HG03558 (cell line): ENCODE measurements around the gene P2RY14.

Source experiments
- ATAC-seq: cut with Tn5 transposase; IDR thresholded peaks from one replicate; pipeline ENCODE4 v1.9.1; 2021; ENCODE audit warnings: moderate number of reproducible peaks; ENCODE audit not compliant: unreplicated experiment; ENCODE audit errors: extremely low read depth

P2RY14 gene

DNA sequence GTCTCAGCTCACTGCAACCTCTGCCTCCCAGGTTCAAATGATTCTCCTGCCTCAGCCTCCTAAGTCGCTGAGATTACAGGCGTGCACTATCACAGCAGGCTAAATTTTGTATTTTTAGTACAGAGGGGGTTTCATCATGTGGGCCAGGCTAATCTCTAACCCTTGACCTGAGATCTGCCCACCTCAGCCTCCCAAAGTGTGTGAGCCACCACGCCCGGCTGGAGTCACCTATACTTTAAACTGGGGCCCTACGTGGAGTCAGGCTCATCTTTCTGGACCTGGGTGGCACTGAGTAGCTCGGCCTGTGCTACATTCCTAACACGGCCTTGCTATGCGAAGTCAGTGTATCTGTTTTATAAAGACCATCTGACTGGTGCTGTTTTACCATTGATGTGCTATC is 81.1 kb downstream of the P2RY14 start:
- no peak for ATAC-seq

- ATAC-seq: no peak
These were observed 81.9 kb downstream of the P2RY14 start for GRCh38 chr3:151196434-151196833.

GRCh38 chr3:151195826-151196225 is 82.5 kb downstream of the P2RY14 start:
- ATAC-seq: no peak

DNA sequence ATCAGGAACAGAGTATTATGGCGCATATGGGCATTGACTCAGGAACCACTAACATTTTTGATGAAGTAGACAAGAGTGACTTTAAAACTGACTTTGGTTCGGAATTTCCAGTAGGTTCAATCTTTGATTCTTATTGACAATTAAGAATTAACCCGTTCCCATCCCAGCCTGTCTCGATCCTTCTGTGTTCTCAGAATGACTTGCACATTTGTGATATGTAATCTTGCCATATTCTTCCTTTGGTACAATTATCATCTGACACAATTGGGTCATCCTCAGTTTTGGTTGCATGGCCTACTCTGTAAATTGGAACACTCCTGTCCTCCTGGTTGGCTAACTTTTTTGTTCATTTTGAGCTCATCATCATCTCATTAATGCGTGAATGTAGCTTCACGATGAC is 85.8 kb downstream of the P2RY14 start:
- ATAC-seq: no peak

DNA sequence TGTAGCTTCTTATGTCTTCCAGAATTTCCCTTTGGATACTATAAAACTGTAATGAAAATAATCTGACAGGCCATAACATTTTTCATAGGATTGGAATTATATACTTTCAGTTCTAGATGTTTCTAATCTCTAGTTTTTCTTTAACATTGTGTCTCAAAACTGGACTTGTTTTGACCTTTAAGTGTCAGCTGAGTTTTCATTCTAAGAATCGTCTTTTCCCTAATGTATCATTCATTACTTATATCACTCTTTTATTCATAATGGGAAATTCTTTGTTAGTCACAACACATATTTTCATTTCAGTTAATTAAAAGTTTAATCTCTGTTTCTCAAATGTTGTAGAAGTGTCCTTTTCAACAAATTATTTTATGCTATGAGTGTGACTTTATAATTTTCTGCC is 87.2 kb downstream of the P2RY14 start:
- no peak for ATAC-seq

DNA sequence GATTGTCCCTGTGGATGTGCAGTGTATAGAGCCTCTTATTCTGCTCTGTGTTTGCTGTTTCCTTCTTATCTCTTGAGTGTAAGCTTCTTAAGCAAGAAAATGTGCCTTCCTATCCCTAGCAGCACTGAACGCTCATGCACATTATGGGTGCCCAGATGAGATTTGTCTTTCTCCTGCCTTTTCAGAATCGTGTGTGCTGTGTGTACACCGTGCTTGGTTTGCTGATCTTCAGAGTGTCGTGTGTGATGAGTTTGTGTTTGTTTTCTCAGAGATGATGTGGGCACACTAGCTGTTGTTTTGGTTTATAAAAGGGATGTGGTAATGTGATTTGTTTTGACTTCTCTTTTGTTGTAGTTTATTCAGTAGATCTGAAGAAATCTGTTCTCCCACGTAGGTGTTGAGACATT is 95.1 kb downstream of the P2RY14 start:
- ATAC-seq: no peak

DNA sequence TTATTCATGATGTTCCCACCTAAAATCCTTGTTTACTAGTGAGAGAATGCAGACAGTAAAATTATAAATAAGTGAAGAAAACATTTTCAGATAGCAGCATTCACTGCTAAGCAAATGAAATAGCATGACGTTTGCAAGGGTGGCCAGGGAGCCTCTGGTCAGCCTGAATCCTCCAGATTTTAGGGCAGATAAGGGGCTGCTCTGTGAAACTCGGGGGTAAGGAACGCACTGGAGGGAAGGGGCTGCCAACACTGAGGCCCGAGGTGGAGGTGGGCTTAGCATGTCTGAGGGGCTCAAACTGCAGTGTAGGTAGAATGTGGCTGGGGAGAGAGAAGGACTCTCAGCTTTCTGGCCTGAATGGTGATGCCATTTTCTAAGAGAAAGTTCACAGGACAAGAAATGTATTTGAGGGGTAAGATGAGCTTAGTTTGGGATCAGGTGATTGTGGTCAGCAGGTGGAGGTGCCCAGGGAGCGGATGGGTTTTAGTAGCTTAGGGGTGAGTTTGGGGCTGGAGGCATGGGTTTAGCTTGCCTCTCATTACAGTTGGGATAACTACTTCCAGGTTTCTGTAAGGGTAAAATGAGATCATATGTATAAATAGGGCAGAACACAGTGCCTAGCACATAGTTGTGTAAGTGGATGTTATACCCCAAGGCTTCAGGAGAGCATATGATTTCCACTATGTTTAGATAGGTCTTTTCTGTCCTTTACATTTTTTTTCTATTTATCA is 95.8 kb downstream of the P2RY14 start:
- ATAC-seq: no peak

GRCh38 chr3:151178208-151178845 is 100.0 kb downstream of the P2RY14 start:
- ATAC-seq: no peak

DNA sequence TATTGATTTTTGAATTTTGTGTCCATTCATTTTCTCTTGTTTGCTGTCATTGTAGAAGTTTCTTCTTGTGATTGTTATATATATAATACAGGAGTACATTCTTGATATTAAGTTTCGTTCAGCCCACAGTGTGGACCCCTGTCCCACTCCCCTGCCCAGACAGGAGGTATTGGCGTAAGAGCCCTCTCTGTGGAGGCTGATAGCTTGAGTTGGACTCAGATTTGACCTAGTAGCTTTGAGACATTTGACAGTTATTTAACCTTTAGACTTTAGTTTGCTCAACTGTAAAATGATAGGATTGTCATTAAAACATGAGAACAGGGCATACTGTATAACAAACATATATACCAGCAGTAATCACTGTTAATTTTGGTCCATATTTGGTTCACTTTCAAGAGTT is 102.4 kb downstream of the P2RY14 start:
- ATAC-seq: no peak

- no peak for ATAC-seq
These were observed 104.0 kb downstream of the P2RY14 start for GRCh38 chr3:151174351-151174750.

- peak; percentile 53 for ATAC-seq
These were observed 107.1 kb downstream of the P2RY14 start for GRCh38 chr3:151171145-151171757.

DNA sequence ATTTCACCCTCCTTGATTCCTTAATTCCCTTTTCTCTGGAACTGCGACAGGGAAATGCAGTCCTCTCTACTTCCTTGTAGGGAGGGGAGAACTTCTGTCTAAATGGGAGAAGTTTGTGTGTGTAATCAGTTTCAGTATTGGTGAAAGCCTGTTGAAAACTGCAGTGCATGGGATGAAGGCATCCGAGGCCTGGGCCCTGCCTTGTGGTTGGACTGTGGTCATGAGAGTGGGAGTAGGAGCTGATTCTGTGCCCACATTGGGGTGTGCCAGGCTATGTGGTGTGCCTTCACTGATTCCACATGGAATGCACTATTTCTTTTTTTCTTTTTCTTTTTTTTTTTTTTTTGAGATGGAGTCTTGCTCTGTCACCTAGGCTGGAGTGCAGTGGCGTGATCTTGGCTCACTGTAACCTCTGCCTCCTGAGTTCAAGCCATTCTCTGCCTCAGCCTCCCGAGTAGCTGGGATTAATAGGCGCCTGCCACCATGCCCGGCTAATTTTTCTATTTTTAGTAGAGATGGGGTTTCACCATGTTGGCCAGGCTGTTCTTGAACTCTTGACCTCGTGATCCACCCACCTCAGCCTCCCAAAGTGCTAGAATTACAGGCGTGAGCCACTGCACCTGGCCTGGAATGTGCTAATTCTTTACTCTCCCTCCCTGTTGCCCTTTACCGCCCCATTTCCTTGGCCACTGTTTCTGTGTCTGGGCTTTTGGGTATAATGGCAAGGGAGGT is 108.2 kb downstream of the P2RY14 start:
- ATAC-seq: peak; percentile 24

DNA sequence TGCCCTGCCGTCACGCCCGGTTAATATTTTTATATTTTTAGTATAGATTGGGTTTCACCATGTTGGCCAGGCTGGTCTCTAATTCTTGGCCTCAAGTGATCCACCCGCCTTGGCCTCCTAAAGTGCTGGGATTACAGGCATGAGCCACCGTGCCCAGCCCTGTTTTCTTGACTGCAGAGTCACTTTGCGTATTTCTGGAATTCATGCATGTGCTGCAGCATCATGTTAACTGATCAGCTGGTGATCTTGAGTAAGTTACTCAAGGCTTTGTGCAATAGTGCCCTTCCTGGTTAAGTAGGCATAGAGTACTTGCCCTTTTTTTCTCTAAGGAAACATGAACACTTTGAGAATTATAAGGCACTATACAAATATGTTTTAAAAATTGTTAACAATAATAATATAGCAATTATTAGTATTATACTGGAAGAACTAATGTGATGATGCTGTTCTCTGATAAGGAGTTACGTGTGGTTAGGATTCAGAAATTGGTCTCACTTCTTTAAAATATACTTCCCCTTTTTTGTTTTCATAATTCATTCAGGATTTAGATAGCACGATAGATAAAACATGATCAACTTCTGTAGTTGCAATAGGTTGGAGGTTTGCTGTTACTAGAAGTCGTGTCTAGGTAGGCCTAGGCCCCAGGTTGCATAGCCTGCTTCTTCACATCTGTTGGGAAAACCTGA is 108.9 kb downstream of the P2RY14 start:
- ATAC-seq: peak; percentile 29

DNA sequence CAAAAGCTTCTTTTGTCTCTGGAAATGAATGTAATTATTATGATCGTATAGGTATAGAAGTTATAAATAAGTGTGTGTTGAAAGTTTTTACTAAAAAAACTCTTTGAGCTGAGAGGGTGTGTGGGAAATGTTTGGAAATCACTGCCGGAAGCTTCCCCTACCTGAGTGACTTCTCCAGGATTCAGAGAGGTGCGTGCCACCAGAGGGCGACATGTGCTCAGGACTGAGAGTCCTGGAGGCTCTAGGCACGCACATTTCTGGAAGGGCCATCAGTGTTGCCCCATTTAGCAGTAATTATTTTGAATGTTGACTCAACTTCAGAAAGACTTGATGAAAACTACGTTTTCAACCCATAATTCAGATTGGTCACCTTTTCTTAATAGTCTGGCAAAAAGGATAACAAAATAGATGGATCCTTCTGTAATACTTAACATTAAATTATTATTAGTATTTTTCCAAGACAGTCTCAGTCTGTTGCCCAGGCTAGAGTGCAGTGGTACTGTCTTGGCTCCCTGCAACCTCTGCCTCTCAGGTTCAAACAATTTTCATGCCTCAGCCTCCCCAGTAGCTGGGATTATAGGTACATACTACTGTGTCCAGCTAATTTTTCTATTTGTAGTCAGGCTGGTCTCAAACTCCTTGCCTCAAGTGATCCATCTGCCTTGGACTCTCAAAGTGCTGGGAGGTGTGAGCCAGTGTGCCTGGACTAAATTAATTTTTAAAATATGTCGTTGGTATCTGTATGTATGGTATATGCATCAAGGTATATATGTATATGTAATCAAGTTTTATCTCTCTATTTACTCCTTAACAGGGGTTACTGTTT is 109.9 kb downstream of the P2RY14 start:
- ATAC-seq: no peak

DNA sequence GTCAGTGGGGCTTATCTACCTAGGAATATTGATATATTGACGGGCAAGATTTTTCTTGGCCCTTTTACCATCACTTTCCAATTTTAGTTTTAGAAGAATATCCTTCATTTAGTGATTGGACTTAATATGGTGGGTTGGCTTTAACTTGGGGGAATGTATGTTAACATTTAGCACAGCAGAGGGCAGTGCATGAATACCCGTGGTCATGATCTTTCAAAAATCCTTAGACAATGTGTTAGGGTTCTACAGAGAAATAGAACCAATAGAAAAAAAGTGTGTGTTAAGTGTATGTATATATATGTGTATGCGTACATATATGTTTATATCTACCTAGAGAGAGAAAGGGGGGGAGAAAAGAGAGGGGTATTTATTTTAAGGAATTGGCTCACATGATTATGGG is 112.2 kb downstream of the P2RY14 start:
- no peak for ATAC-seq

GRCh38 chr3:151165226-151165625 is 113.1 kb downstream of the P2RY14 start:
- ATAC-seq: no peak
